Mucosa of descending colon (tissue), 3 donors: ENCODE data around the gene DPP4. TPM values are rescaled to one million over a fixed set of nuclear protein-coding genes. Genes with fewer than 3 reads are reported as not detected.

Experiments
- ATAC-seq: fragments of 200-7000 bp; cut with Tn5 transposase; one replicate; pipeline ENCODE4 v1.9.1; 2020; ENCODE audit warnings: mild to moderate bottlenecking, moderate library complexity
- DNase-seq, 3 donors: peaks; one replicate each; pipeline ENCODE4 v3.0.0-alpha.2; 2020
- H3K36me3 ChIP-seq: fragments of 200-600 bp; one replicate; pipeline ENCODE4 v1.8.0; 2021; ENCODE audit warnings: low read depth, mild to moderate bottlenecking
- H3K4me1 ChIP-seq: fragments of 200-600 bp; one replicate; pipeline ENCODE4 v1.8.0; 2021; ENCODE audit warnings: low read depth, mild to moderate bottlenecking
- H3K4me3 ChIP-seq: fragments of 200-600 bp; one replicate; pipeline ENCODE4 v1.8.0; 2021; ENCODE audit warnings: mild to moderate bottlenecking
- H3K9me3 ChIP-seq: fragments of 200-600 bp; one replicate; pipeline ENCODE4 v1.8.0; 2021; ENCODE audit warnings: mild to moderate bottlenecking
- CTCF ChIP-seq: fragments of 200-600 bp; IDR thresholded peaks from one replicate; pipeline ENCODE4 v1.8.0; 2022; ENCODE audit warnings: antibody characterized with exemption, mild to moderate bottlenecking
- intact Hi-C, 2 donors: fragments of 100-400 bp; cut with DNase I in 1 of 2; cut with micrococcal nuclease in 1 of 2; formaldehyde crosslinking; loops; one replicate each; pipeline versions ENCODE4 v1.11.0 to v1.11.1; 2022; cut with DNase I, micrococcal nuclease
- total RNA-seq, 3 donors: library from RNA; stranded (reverse); fragmentation: NEBNext Ultra II Directional in 2 of 3; extraction: Animal tissue kit (Norgen Biotek cat#: 25700) in 2 of 3; gene quantifications; one replicate each; pipeline versions ENCODE4 v1.2.1 to v1.2.4, GENCODE V29; 2021 to 2023
- donor health status: DM: no; HTN: no; CAD: no; lungs with moderate emphysema.
- donor health status: DM: no; HTN: no; CAD: no.
- donor health status: DM: no; HTN: yes; CAD: no.

Gene DPP4
- total RNA-seq, 3 donors from 2014 or later = 11.4 to 18.3 (median 12.0) TPM

DNA sequence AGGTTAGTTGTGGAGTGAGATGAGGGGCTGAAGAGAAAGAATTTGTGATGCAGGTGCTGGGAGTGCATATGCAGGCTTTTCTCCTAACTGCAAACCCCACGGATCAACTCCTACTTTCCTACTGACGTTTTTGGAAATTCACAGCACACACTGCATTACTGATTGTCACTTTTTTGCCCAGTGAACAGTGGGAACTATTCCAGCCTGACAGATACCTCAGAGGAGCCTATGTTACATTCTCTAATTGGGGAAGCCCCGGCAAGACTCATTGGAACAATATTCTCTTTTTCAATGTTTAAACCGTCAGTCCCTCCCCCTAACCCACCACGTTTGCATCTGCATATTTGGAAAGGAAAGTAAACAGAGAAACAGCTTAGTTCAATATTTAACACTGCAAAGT is 126.2 kb downstream of the DPP4 start:
- intact Hi-C loops = loop anchor here in 1 of 2 donors (10.0 kb wide), 1 partner anchor 363 kb away; no protein-coding TSS in a partner anchor
- no peak for TF ChIP-seq CTCF
- ATAC-seq = no peak

DNA sequence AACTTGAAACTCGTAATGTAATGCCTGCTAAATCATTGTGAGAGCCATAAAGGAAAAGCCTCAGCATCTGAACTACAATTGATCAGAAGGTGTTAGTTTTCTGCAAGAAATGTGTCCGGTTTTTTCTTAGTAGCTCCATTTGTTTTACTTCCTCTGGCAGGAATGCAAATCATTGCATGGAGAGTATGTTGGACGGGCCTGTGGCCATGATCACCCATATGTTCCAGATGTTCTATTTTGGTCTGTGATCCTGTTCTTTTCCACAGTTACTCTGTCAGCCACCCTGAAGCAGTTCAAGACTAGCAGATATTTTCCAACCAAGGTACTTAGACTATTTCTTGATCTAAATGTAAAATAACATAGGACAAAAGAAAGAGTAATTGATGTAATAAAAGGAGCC is 126.6 kb downstream of the DPP4 start:
- no peaks in the 10 kb centered on the region for H3K36me3 ChIP-seq
- DNase-seq (no peak), ATAC-seq (no peak)
- H3K4me1 ChIP-seq = peaks cover 6% of the 10 kb centered on the region
- no peak for TF ChIP-seq CTCF
- no peaks in the 10 kb centered on the region for H3K9me3 ChIP-seq
- intact Hi-C loops = loop anchor here in 1 of 2 donors (10.0 kb wide), 1 partner anchor 363 kb away; no protein-coding TSS in a partner anchor
- H3K4me3 ChIP-seq = no peak overlapping the region

More for the DNA sequence above, 126.2 kb downstream of the DPP4 start:
- Histone ChIP-seq H3K4me3 (no peak overlapping the region), H3K9me3 (no peaks in the 10 kb centered on the region), H3K36me3 (no peaks in the 10 kb centered on the region), H3K4me1 (peaks cover 6% of the 10 kb centered on the region)
- no peak for DNase-seq

- no peaks in the 10 kb centered on the region for H3K36me3 ChIP-seq
- peak; percentile 33 for ATAC-seq
- TF ChIP-seq CTCF = peak; percentile 9
- H3K4me1 ChIP-seq = peaks cover 6% of the 10 kb centered on the region
- no peaks in the 10 kb centered on the region for H3K9me3 ChIP-seq
- intact Hi-C loops = loop anchor here (1.0 to 10.0 kb wide), 2 partner anchors 360 to 362 kb away; no protein-coding TSS in a partner anchor
- no peak overlapping the region for H3K4me3 ChIP-seq
- DNase-seq = peak in 1 of 3 donors; percentile 22
Measured at GRCh38 chr2:161946489-161947107, 127.4 kb downstream of the DPP4 start.

- TF ChIP-seq CTCF = no peak
- H3K4me3 ChIP-seq = no peak overlapping the region
- ATAC-seq (no peak), DNase-seq (no peak)
- no peaks in the 10 kb centered on the region for H3K36me3 ChIP-seq
- peaks cover 6% of the 10 kb centered on the region for H3K4me1 ChIP-seq
- intact Hi-C loops = loop anchor here in 1 of 2 donors (10.0 kb wide), 1 partner anchor 358 kb away; no protein-coding TSS in a partner anchor
- no peaks in the 10 kb centered on the region for H3K9me3 ChIP-seq
Measured at GRCh38 chr2:161943011-161943410, 131.0 kb downstream of the DPP4 start.

Other genes starting within 250 kb of the DPP4 start
- 10 to 100 TPM in 2 of 3 donors, 1 to 10 TPM in 1; 4.1 to 47.4 (median 43.9) TPM for gene GCG, start 78.0 kb upstream of the DPP4 start, total RNA-seq
- gene FAP, start 169.2 kb upstream of the DPP4 start, total RNA-seq = 1 to 10 TPM in 2 of 3 donors, under 1 TPM in 1; 0.20 to 4.0 (median 1.3) TPM
- 10 to 100 TPM; 15.1 to 20.9 (median 18.3) TPM for gene IFIH1, start 244.5 kb upstream of the DPP4 start, total RNA-seq